Activated CD8-positive, alpha-beta memory T cell treated with anti-CD3 and anti-CD28 coated beads, Interleukin-2, amount 50 U/mL, for 1 hour (primary cell): ENCODE measurements around the gene FURIN.
A peak's percentile ranks its signal among the peaks of the same experiment; 100 is the strongest.
"Not testable (repeated sequence)": the region's sequence is repeated elsewhere in the genome, so short reads cannot be mapped to it uniquely, and the experiment has no call there.

Experiments
- DNase-seq: peaks from one replicate; pipeline ENCODE4 v3.0.0-alpha.2; 2020; ENCODE audit errors: extremely low read depth

The FURIN gene

DNA sequence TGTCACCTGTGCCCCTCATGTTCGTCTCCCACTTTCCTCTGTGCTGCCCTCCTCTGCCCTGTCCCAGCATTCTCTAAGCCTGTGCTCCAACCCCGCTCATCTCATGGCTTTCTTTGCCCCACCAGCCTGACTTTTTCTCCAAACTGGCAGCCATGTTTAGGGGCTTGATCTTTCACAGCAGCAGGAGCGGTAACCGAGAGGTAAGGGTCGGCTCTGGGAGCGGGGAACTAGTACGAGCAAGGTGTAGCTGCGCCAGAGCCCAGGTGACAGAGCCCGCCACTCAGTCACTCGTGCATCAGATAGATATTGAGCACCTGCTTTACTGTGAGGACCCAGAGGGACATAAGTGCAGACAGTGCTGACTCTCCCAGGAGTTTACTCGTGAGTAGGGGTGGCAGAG is 48.1 kb downstream of the FURIN start:
- no peak for DNase-seq

DNA sequence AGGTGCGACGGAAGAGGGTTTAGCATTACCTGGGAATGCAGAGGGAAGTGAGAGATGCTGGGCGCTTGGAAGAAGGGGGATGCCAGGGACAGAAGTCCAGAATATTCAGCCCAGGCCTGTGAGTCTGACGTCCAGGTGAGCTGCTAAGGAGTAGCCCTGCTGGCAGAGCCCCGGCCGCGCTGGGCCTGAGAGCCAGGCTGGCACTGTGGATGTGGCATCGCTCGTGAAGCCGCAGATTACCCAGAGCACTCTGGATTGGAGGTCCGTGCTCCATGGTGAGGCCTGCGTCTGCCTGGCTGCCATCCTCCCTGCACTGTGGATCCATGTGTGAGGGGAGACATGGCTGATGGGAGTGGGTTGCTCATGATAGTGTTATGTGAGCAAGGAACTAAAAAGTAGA is 49.2 kb downstream of the FURIN start:
- DNase-seq, result no peak

DNA sequence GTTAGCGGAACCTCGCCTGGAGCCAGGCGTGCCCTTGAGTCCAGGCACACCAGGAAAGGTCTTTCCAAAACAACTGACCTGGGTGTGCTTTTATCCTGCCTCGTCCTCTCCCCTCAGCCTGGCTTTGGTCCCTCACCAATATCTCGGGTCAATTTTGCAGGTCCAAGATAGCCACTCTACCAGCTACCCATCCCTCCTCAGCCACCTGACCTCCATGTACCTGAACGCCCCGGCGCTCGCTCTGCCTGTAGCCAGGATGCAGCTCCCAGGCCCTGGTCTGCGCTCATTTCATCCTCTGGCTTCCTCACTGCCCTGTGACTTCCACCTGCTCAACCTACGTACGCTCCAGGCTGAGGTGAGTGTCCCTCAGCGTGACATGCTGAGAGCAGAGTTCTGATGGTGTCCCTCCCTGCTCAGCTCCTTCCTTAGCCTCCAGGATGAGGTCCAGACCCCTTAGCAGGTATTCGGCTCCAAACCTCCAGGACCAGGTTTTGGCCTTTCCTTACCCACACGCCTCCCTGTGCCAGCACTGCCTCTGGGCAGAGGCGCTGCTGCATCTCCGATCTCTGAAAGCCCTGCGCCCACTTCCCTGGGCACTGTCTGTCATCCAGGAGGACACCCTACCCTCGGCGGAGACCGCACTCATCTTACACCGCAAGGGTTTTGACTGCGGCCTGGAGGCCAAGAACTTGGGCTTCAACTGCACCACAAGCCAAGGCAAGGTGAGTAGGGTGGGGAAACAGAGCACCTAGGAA is 49.8 kb downstream of the FURIN start:
- DNase-seq, result no peak

DNA sequence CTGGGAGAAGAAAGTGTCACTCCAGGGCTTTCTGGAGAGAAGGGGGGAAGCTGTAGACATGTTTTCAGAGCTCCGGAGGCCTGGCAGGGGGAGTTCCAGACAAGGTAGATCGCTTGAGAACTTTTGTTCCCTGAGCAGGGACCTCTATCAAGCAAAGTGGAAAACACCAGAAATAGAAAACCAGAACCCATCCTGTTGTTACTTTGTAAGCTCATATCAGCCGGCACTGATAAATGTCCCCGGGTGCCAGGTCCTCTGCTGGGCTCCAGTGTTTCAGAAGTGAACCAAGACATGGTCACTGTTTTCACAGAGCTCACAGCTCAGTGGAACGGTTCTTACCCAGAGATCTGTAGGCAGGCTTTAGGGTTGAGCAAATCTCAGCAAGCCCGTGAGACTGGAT is 50.4 kb downstream of the FURIN start:
- no peak for DNase-seq

DNA sequence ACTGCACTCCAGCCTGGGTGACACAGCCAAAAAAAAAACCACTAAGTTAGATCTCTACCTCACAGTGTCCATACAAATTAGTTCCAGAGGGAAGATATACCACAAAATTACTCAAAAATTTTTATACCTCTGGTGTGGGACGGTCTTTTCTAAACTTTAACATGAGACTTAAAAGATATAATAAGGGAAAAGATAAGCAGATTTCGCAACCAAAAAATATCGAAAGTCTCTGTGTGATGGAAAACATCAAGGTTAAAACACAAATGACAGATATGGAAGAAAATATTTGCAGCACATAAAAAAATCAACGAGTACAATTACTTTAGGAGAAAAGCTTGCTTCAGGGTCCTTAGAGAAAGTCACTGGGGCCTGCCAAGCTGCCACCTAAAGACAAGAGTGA is 53.5 kb downstream of the FURIN start:
- no peak for DNase-seq

DNA sequence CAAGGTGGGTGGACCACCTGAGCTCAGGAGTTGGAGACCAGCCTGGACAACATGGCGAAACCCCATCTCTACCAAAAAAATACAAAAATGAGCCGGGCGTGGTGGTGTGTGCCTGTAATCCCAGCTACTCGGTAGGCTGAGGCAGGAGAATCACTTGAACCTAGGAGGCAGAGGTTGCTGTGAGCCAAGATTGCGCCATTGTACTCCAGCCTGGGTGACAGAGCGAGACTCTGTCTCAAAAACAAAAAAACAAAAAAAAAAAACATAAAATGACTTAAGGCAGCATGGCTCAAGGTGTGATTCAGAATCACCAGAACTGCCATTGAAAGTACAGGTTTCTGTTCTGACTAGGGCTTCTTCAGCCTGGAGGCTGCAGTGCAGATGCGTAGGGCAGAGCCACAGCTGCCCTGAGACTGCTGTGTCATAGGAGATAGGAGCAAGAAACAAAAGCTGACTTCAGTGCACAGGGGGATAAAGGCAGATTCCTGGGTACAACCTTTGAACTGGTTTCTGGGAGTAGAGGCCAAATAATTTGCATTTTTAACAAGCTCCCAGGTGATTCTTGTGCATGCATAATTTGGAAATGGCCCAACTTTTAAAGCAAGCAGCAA is 54.4 kb downstream of the FURIN start:
- not testable (repeated sequence) for DNase-seq

DNA sequence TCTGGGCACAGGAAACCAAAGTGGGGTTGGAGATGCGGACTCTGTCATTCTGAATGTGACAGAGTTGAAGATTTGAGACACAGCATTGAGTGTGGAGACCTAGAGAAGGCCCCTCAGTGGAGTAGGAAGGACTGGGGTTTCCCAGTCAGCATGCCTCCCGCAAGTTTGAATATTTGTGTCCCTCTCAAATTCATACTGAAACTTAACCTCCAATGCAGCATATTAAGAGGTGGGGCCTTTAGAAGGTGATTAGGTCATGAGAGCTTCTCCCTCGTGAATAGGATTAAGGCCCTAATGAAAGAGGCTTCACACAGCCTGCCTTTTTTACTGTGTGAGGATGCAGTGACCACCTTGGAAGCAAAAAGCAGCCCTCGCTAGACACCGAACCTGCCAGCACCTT is 56.0 kb downstream of the FURIN start:
- DNase-seq, result no peak

DNA sequence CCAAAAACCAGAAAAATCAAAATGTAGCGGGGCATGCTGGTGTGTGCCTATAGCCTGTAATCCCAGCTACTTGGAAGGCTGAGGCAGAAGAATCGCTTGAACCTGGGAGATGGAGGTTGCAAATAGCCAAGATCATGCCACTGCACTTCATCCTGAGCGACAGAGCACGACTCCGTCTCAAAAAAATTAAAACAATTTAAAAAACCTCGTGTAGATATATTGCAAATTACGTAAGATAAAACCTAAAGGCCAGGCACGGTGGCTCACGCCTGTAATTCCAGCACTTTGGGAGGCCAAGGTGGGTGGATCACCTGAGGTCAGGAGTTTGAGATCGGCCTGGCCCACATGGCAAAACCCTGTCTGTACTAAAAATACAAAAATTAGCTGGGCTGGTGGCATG is 58.4 kb downstream of the FURIN start:
- DNase-seq, result not testable (repeated sequence)

DNA sequence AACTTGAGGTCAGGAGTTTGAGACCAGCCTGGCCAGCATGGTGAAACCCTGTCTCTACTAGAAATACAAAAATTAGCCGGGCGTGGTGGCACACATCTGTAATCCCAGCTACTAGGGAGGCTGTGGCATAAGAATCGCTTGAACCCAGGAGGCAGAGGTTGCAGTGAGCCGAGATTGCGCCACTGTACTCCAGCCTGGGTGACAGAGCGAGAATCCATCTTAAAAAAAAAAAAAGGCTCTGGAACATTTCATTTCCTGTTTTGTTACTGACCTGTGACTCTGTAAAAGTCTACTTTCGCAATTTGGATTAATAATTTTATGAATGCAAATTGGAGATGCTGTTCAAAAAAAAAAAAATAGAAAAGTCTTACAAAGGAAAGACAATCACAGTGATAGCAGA is 59.7 kb downstream of the FURIN start:
- DNase-seq, result not testable (repeated sequence)

DNA sequence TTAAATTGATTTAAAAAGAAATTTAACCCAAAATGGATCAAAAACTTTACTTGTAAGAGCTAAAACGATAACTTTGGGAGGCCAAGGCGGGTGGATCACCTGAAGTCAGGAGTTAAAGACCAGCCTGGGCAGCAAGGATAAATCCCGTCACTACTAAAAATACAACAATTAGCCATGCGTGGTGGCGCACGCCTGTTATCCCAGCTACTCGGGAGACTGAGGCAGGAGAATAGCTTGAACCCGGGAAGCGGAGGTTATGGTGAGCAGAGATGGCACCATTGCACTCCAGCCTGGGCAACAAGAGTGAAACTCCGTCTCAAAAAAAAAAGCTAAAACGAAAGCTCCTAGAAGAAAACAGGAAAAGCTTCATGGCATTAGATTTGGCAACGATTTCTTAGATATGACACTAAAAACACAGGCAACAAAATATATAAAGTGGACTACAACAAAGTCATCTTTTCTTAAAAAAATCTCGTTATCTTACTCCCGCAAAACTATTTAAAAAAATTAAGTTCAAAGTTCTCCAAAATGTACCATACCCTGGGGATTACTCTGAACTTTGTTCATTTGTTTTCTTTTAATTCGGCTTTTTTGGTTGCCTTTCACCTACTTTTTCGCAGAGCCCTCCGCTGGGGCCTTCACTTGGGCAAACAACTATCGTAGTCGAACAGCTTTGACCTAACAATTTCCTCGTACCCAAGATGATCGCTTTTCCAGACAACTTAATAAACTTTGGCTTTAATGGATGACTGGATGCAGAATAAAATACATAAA is 61.0 kb downstream of the FURIN start:
- no peak for DNase-seq

DNA sequence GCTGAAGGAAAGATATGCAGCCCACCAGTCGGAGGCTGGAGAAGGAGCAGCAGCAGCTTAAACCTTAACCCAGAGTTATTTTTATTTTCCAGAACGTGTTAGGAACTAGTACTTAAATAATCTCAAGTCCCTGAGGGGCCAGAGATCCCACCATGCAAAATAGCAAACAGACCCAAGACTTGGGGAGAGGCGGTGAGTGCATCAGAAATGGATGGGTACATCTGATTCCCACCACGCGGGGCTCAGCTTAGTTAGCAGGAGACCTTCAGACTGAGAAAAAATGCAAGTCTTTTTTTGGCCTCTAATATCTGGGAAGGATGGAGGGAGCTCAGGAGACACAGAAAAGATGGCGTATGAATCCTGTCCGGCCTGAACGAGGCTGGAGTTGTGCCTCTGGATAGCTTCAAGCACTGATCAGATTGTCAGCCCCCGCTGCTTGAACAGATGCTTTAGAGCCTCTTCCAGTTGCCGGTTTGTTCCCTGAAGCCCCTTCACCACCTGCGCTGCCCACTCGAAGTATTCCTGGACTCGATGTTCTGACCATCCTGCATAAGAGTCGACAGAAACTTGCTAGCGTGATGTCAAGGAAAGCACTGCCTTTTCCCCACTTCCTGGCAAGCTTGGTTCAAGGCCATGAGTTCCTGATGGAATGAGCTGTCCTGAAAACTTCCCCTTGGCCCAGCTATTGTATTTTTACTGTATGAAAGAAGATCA is 62.6 kb downstream of the FURIN start:
- DNase-seq, result no peak

DNA sequence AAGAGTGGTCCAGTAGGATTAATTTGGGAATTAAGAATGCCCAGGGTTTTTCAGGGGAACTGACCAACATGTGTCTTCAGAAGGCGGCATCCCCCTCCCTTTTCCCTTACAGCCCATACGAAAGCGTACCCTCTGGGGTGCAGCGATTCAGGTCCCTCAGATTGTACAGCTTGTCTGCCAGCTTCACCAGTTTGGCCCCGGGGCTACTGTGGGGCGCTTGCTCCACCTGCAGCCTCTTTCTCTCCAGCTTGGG is 63.1 kb downstream of the FURIN start:
- no peak for DNase-seq

DNA sequence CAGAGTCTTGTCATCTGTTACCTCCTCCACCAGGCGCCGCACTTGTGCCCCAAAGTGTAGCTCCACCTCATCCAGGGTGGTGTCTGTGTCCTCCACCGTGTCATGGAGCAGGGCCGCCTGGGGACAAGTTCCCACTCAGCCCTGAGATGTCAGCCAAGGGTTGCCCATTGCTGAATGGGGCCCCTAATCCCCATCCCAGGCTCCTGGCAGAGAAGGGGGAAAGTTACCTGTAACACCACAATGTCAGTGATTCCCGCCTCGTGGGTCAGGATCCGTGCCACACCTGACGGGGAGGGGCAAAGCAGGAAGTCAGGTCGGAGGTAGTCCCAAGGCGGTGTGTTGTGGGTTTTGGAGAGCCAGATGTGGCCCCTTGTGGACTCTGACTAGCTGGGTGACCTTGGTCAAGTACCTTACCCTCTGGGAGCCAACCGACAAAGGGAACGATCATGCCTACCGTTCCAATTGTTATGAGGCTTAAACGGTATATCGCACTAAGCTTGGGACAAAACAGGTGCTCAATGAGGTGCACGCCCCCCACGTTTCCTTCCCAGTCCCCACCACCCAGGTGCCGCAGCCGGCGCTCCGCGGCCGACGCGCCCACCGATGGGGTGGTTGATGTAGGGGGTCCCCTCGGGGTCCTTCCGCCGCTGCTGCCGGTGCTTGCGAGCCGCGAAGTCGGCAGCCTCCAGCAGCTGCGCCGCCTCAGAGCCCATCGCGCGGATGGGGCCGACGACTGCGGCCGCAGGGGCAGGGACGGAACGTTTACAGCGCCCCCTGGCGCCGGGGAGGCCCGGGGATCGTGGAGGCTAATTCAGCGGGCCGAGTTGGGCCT is 63.7 kb downstream of the FURIN start, which contains the start of gene HDDC3:
Gene HDDC3 (minus strand): TSS at position 722 of the 832 bp plus-strand sequence. CDS start 9 bp downstream, at position 713.
- DNase-seq, result peak; percentile 61

DNA sequence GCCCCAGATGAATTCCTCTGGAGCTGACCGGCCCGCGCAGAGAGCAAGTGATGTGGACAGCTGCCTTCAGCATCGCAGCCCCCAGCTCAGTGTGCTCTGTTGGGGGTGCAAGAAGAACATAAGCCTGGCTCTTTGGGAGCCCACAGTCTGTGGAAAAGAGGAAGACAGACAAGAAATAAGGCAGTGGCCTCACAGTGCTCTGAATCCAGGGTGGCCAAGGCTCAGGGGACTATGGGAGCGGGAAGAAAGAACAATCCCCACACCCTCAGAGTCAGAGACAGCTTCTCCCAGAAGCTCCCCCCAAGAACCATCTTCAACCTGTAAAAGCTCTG is 64.2 kb downstream of the FURIN start:
- DNase-seq, result no peak
